Neutrophil (primary cell): ENCODE data around the gene G6PC3.

Experiments used
- H3K27ac ChIP-seq: fragments of 200-600 bp; sonication (generic); 2 replicates; pipeline ENCODE4 v1.5.1; 2016; ENCODE audit warnings: mild to moderate bottlenecking, moderate library complexity
- H3K27me3 ChIP-seq: fragments of 200-600 bp; sonication (generic); 2 replicates; pipeline ENCODE4 v1.6.0; 2016; ENCODE audit warnings: mild to moderate bottlenecking
- H3K36me3 ChIP-seq: fragments of 200-600 bp; sonication (generic); 2 replicates; pipeline ENCODE4 v1.5.1; 2017
- H3K4me1 ChIP-seq, 2 experiments: fragments of 200-600 bp in 1 of 2; sonication (generic) in 1 of 2; 1 replicate in 1 of 2; 2 replicates in 1 of 2; pipeline versions ENCODE4 v1.5.1 to v1.6.1; 2013 to 2016; ENCODE audit warnings: low read depth in 1 of 2, low read length in 1 of 2, mild to moderate bottlenecking in 1 of 2, moderate library complexity in 1 of 2; ENCODE audit not compliant: control insufficient read depth in 1 of 2, insufficient read depth in 1 of 2
- H3K4me3 ChIP-seq, 2 experiments: fragments of 200-600 bp in 1 of 2; sonication (generic) in 1 of 2; 1 replicate in 1 of 2; 2 replicates in 1 of 2; pipeline ENCODE4 v1.5.1; 2013 to 2016; ENCODE audit warnings: low read depth in 1 of 2, low read length in 1 of 2, mild to moderate bottlenecking in 1 of 2, moderate library complexity in 1 of 2
- H3K9me3 ChIP-seq: fragments of 200-600 bp; sonication (generic); 2 replicates; pipeline ENCODE4 v1.5.1; 2016
- TF ChIP-seq, protein P1 (sequence below): fragments of 200-600 bp; sonication (generic); IDR thresholded peaks from 2 replicates; pipeline ENCODE4 v1.5.1; 2016; ENCODE audit warnings: antibody characterized with exemption

Gene G6PC3

DNA sequence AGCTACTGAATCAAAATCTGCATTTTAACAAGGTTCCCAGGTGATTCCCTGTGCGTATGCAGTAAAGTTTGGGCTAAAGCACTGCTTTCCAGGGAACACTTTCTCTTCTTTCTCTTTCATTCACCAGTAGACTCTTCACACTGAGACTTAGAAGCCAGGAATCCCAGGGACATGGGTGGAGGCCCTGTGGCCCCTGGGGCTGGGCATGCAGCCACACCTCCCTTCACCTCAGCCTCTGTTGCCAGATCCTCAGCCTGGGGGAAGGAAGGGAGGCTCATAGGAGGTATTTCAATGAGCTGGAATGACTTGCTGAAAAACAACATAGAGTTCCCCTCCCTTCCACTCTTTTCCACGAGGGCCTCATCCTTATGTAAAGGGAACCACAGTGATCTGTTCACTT lies 1.2 kb downstream of the G6PC3 start:
- no peaks in the 10 kb centered on the region for H3K9me3 ChIP-seq
- peak overlapping the region in 1 of 2 experiments; percentile 67 for H3K4me3 ChIP-seq
- H3K36me3 ChIP-seq: peaks cover 18% of the 10 kb centered on the region
- TF ChIP-seq, protein P1, sequence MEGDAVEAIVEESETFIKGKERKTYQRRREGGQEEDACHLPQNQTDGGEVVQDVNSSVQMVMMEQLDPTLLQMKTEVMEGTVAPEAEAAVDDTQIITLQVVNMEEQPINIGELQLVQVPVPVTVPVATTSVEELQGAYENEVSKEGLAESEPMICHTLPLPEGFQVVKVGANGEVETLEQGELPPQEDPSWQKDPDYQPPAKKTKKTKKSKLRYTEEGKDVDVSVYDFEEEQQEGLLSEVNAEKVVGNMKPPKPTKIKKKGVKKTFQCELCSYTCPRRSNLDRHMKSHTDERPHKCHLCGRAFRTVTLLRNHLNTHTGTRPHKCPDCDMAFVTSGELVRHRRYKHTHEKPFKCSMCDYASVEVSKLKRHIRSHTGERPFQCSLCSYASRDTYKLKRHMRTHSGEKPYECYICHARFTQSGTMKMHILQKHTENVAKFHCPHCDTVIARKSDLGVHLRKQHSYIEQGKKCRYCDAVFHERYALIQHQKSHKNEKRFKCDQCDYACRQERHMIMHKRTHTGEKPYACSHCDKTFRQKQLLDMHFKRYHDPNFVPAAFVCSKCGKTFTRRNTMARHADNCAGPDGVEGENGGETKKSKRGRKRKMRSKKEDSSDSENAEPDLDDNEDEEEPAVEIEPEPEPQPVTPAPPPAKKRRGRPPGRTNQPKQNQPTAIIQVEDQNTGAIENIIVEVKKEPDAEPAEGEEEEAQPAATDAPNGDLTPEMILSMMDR: no peak
- peaks cover 34 to 35% of the 10 kb centered on the region in 2 experiments for H3K4me1 ChIP-seq
- no peaks in the 10 kb centered on the region for H3K27me3 ChIP-seq
- peak overlapping the region; percentile 75 for H3K27ac ChIP-seq

DNA sequence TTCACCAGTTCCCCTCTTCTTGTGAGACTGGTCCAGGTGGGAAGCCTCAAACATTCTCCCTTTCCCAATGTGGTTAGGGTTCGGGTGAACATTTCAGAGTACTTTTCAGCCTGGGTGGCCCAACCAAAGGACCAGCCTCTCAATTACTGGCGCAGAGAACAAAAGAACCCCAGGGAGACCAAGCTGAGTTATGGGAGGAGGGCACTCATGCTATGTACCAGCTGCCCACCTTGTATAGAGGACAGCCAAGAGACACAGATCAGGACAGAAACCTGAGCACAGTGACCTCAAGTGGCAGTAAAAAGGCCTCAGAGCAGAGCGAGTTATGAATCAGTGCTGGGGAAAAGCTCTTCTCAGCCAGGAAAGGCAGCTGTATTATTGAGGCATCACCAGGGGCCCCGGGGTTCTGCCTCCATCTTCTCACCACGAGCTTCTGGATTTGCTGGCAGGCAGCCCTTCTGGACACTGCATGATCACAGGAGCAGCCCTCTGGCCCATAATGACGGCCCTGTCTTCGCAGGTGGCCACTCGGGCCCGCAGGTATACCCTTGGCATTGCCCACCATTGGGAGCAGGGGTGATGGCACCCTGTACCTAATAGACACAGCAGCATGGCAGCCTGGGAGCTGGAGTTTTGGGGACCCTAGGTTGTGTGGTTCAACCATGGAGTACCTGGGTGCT lies 3.8 kb downstream of the G6PC3 start:
- Histone ChIP-seq H3K36me3 (peaks cover 38% of the 10 kb centered on the region), H3K9me3 (no peaks in the 10 kb centered on the region), H3K27ac (no peak overlapping the region), H3K4me3 (no peak overlapping the region), H3K27me3 (no peaks in the 10 kb centered on the region), H3K4me1 (peaks cover 36 to 37% of the 10 kb centered on the region in 2 experiments)
- TF ChIP-seq, protein P1: no peak

DNA sequence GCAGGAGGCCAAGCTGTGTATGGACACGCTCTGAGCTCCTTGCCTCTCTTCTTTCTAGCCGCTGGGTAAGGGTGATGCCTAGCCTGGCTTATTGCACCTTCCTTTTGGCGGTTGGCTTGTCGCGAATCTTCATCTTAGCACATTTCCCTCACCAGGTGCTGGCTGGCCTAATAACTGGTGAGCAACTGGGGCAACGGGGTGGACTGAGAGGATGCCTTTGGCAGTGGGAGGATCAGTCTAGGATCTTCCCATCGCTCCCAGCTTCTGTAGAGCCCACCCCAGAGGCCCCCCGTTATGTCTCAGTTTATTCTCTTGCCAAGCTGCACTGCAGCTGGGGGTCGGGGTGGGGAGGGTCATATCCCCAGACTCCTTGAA lies 4.4 kb downstream of the G6PC3 start:
- no peak overlapping the region for H3K4me3 ChIP-seq
- TF ChIP-seq, protein P1: no peak
- H3K27me3 ChIP-seq: no peaks in the 10 kb centered on the region
- H3K36me3 ChIP-seq: peaks cover 42% of the 10 kb centered on the region
- no peaks in the 10 kb centered on the region for H3K9me3 ChIP-seq
- no peak overlapping the region for H3K27ac ChIP-seq
- peaks cover 35 to 37% of the 10 kb centered on the region in 2 experiments for H3K4me1 ChIP-seq

DNA sequence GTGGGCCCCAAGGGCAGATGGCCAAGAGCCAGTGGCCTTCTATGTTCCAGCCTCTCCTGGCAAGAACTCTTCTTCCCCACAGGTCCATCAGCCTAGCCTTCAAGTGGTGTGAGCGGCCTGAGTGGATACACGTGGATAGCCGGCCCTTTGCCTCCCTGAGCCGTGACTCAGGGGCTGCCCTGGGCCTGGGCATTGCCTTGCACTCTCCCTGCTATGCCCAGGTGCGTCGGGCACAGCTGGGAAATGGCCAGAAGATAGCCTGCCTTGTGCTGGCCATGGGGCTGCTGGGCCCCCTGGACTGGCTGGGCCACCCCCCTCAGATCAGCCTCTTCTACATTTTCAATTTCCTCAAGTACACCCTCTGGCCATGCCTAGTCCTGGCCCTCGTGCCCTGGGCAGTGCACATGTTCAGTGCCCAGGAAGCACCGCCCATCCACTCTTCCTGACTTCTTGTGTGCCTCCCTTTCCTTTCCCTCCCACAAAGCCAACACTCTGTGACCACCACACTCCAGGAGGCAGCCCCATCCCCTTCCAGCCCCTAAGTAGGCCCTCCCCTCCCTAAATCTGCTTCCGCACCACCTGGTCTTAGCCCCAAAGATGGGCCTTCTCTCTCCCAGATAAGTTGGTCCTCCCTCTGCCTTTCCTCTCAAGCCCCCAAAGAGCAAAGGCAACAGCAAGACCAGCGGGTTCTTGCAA lies 5.2 kb downstream of the G6PC3 start:
- H3K27ac ChIP-seq: no peak overlapping the region
- no peaks in the 10 kb centered on the region for H3K27me3 ChIP-seq
- TF ChIP-seq, protein P1: no peak
- no peak overlapping the region for H3K4me3 ChIP-seq
- H3K36me3 ChIP-seq: peaks cover 51% of the 10 kb centered on the region
- peaks cover 28 to 29% of the 10 kb centered on the region in 2 experiments for H3K4me1 ChIP-seq
- H3K9me3 ChIP-seq: no peaks in the 10 kb centered on the region

DNA sequence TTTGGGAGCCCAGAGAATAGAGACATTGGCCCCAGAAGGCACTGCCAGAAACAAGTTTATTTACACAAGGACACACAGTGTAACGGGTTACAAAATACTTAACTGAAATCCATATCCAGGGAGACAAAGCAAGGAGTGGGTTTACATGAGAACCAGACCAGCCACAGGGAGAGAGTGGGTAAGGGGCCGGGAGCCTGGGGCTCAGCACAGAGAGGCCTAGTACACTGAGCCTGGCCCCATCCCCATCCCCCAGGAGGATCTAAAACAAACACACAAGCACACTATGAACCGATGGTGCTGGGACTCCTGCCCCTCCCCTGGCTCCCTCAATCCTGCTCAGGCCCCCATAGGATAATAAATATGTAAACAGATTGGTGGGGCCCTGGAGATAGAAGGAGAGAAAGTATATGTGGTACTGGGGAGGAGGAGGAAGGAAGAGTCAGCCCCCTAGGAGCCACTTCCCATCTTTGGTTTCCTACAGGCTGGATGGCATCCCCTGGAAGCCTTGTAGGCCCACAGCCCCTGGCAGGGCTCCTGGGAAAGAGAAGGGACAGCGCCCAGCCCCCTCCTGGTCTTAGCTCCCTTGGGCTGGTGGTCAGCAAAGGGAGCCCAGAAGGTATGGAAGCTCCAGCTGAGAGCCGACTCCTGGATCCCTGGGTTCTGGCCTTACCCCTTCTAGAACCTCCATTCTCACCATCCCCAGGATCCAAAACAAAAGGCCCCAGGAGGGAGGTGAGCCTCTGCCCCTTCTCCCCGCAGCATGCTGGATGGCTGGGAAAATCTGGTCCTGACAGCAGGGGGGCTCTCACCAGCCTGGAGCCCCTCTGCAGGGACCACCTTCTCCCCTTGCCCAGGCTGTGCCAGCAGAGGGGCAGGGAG lies 6.4 kb downstream of the G6PC3 start:
- Histone ChIP-seq H3K4me1 (peaks cover 15 to 17% of the 10 kb centered on the region in 2 experiments), H3K27ac (peak overlapping the region; percentile 82), H3K27me3 (no peaks in the 10 kb centered on the region), H3K4me3 (no peak overlapping the region), H3K36me3 (peaks cover 63% of the 10 kb centered on the region), H3K9me3 (no peaks in the 10 kb centered on the region)
- TF ChIP-seq, protein P1: no peak
